SKM-1 treated with dmso at 0.1 percent for 144 hours (cell line): ENCODE results near the gene SULT4A1.

Source experiments
- DNase-seq: peaks from one replicate; lab custom pipeline; 2025; ENCODE audit not compliant: unreplicated experiment; lab: John Stamatoyannopoulos, UW

Gene SULT4A1

DNA sequence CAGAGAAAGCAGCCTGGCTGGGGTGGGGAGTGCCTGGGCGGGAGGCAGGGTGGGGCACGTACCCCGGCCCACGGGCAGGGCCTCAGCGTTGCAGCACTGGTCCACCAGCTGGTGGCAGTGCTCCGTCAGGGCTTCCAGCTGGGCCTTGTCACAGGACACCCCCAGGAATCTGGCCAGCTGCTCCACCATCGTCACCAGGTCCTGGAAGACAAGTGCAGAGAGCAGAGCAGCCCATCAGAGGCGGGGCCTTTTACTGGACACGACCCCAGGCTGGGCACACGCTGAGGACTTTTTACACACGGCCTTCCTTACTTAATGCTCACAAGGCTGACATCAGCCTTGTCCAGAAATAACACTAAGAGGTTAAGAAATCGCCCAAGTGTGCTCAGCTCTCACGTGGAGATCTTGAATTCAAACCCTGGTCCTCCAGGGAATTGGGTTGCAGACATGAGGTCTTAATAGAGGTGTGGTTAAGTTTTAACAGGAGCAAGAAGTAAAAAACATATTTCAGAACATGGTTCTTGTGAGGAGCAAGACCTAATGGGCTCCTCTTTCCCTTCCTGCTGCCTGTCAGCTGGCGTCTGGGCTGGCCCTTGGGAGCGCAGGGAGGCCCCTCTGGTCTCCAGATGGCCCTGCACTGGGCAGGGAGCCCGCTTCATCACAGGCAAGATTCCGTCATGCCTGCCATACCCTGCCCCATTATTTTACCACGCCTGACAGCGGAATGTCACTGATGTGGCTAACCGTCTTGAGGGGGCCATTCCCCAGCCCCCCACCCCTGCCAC, 33.1 kb downstream of the SULT4A1 start:
- DNase-seq: no peak

DNA sequence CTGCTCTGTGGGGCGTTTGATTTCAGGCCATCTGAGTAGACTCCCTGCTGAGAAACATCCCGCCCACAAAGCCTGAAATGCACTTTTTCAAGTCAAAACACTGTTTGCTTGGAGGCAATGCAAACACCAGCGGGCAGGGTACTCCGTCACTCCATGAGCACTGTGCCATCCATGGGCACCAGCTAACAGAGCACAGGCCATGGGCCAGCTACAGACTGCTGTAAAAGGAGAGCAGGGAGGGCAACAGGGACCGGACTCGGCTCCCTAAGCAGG, 33.7 kb downstream of the SULT4A1 start:
- no peak for DNase-seq

DNA sequence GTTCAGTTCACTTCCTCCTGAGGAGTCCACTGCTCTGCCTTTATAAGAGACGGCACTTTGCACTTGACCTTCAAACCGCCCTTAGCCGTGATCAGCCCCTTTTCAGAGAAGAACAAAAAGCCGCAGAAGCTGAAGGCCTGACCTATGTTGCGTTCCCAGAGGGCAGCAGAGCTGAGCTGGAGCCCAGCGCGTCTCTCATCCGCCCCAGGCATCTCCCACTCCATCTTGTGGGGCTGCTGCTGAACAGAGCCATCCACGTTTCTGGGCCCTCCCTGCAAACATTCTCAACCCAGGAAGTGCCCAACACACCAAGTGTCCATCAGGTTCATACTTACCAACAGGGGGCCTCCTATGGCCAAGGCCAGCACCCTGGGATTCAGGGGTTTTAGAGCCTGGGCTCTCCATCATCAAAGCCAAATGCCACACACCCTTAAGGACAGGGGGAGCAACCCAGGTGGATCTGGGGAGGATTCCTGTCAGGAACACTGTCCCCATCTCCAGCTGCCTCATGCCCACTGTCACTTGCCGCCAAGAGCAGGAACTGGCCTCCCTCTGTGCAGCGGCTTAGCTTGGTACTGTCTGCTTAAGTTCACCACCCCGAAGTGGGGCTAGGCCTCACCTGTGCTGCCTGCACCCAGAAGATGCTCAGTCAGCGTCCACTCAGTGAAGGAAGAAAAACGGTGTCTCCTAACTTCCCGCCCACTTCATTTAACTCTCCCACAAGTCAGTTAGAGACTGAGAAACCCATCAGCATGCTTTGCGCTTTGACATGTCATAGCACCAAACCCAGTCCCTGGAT, 34.2 kb downstream of the SULT4A1 start:
- DNase-seq: no peak

DNA sequence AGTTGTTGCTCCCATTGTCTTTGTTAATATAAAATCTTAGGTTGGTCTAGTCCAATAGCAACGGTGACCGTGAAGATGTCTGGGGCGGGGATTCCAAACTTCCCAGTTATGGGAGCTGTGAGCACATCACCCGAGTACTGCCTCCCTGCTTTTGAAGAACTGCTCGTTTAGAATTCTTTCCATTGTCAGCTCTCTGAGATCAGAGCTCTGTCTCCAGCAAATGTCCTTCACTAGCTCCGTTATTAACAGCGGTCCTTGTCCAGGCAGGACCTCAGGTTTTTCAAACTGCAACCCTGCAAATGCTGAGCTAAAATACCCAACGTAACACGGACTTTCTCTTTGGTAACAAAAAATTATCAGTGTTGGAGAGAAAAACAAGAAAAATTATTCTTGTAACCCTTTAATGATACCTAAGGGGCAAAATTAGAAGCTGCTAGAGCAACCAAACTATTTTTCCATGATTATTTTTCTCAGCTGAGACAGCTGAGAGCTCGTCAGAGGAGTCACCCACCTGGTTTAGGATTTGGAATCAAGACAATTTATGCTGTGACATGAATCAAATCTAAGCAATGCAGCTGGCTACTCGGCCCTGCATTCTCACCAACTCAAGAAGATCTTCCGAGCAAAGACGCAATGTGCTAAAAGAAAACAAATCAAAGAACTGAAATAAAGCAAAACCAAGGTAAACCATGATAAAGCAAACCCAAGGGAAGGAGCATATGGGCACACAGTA, 35.1 kb downstream of the SULT4A1 start:
- no peak for DNase-seq

DNA sequence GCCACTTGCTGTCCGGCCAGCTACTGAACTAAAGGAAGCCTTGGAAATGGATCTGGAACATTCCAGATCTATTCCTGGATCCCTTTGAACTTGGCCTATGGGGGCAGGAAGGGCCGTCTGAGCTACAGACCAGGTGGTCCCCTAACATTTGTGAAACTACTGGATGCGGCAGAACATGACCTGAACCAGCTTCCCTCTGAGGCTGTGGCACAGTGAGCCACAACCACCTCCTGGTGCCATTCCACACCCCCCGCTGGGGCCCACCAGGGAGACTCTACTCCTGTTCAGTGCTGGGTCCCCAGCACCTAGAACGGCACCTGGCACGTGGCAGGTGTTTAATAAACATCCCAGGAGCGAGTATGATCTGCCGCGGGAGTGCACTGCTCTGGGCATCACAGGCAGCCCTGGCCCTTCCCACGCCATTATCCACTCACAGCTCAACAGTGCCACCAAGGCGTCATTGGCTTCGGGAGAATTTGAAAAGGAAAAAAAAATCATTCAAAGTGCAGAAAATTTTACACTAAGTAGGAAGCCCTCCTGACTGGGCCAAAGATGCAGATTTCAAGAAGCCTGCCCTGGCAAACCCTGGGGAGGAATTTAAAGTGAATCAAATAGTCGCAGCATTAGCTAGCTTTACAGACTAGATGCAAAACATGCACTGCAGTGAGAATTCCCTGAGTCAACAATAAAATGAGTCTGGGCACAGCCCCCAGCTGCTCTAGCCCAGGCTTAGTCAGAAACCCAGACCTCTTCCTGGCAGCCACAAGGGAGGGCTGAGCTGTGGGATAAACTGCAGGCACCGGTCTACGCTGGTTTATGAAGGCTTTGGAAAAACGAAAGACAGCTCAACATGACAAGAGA, 35.9 kb downstream of the SULT4A1 start:
- DNase-seq: no peak

DNA sequence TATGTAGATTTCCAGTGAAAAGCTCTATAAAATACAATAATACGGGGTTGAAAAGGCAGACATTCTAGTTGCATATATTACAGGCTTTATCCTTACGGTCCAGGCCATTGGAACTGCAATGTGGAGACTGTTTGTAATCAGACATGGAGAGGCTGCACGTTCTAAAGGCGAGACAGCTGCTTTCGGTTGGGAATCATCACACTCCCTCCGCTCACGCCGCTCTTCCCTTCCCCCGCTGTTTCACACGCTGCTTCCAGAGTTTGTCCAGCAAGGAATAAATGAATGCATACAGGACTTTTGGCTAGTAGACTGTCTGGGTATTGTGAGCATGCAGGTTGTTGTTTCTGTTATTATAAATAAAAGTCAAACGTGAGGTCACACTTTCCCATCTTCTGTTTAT, 36.7 kb downstream of the SULT4A1 start:
- DNase-seq: no peak

DNA sequence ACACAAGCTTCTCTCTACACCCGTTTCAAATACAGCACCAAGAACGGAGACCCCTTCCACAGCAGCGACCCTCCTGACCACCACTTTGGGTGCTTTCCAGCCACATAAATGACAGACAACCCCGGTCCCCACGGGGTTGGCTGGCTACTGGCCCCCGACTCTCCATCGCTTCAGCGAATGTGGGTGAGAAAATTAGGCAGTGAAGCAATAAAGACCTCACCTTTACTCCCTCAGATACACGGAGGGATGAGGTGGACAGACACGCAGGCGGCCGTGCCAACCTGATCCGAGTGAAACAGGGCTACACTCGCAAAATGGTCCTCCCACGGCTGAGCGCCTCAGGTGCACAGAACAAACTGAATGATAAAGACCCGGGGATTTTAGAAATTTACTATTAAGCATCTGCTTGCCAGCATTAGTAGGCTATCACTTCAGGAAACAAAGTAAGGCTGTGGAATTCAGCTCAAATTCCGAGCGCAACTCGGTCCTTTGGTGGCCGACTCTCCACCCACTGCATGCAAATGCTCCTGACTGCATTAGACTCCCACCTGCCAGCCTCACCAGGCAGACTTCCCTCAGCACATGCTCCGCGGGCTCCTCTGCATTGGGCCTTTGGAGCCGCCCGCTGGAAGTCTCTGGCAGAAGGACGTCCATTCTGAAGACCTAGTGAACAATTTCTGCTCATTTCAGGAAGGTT, 37.4 kb downstream of the SULT4A1 start:
- DNase-seq: no peak

DNA sequence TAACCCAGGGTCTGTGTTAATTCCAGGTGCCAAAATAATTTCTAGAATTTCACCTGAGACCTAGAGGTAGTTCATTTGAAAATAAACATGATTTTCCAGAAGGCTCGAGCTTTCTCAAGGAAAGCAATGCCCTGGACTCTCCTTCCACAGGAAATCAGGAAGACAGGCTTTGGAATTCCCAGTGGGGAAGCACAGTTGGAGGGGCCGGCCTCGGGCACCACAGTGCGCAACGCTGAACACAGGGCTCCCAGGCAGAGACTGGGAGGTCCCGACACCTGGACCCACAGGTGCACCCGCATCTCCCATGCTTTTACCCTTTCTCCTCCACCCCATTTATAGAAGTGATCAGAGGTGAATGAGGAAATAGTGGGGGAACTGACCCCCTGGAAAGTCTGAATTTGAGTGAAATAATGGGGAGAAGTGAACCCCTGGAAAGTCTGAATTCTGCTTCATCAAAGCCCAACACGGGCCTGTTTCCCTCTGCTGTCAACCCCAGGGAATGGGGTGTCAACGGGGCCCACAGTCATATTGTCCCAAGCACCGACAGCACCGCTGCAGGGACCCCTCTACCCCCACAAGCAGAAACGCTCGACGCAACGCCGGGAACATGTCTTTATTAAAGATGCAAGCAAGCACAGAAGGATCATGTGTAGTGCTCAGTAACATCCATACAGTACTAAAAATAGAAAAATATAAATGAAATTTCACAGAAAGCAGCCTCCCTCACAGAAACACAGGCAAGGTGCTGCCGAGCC, 38.2 kb downstream of the SULT4A1 start:
- no peak for DNase-seq

DNA sequence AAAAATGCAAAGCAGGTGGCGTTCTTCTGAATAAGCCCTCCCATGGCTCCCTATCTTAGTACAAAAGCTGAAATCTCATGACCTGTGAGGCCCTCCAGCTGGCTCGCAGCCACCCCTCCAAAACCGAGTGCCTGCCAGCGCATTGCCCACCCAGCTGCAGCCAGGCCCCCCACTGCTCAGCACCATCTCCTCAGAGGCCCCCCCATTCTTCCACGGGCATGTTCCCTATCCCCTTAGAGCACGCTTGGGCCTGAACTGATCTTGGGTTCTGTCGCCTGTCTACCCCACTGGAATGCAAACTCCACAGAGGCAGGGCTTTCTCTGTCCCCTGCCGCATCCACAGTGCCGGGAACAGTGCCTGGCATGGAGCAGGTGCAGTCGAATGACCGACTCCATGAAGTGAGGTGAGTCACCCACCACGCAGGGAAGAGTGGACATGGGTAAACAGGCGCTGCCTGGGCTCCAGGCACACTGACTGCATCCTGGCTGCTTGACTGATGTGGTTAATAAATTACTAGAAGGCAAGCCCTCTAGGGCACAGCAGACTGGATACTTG, 38.9 kb downstream of the SULT4A1 start:
- DNase-seq: no peak

DNA sequence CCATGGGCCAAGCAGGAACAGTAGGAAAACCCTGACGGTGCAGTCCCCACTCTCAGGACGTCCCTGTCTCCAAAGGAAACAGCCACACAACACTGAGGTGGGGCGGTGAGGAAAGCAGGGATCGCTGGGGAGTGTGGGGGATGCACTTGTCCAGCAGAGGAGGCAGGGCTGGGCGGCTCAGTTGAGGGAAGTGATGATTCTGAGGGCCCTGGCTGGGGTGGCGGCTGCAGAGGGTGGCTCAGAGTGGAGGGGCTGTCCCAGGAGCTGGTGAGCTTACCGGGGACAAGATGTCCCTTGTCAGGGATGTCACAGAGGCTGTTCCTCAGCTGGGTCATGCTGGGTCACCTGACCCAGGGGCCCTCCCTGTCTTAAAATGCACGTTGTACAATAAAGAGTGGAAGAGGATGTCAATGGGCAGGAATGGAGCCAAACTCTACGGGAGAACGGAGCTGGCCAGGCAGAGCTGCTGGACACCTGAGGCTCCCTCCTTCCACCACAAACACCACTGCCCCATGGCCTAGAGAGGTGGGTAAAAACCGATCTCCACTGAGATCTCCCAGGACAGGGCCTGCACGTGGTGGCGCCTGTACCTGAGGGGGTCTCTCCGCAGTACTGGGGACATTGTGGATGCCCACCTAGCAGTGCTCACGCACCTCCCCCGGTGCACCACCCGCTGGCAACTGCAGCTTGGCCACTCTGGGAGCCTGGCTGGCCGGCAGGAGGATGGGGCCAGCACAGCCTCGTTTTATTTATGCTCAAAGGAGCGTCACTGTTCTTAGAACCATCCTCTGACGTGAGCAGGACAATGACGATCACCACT, 40.5 kb downstream of the SULT4A1 start:
- no peak for DNase-seq

DNA sequence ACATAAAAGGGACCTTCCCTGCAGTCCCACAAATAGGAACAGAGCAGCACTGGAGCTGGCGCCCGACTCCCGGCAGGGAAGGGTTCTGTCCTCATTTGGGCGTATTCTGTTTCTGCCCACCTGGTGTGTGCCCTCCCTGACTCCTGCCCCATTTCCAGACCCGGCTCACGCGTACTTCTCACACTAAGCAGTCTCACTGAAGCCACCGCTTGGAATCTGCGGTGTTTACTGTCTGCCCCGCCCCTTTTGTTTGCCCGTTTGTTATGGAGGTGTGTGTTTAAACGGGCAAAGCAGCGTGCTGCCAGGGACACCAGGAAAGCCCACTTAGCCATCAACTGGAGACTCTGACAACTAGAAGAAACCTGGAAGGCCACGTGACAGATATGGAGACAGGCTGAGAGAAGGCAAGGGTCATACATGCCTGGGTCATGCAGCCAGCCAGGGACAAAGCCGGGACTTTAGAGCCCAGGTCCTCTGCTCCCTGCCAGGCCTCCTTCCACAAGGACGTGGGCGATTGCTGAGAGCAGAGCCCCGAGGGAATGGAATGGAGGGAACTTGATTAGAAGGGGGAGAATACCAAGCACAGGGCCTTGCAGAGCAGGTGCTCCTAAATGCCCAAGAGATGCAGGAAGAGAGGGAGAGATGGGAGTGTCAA, 41.5 kb downstream of the SULT4A1 start:
- no peak for DNase-seq

DNA sequence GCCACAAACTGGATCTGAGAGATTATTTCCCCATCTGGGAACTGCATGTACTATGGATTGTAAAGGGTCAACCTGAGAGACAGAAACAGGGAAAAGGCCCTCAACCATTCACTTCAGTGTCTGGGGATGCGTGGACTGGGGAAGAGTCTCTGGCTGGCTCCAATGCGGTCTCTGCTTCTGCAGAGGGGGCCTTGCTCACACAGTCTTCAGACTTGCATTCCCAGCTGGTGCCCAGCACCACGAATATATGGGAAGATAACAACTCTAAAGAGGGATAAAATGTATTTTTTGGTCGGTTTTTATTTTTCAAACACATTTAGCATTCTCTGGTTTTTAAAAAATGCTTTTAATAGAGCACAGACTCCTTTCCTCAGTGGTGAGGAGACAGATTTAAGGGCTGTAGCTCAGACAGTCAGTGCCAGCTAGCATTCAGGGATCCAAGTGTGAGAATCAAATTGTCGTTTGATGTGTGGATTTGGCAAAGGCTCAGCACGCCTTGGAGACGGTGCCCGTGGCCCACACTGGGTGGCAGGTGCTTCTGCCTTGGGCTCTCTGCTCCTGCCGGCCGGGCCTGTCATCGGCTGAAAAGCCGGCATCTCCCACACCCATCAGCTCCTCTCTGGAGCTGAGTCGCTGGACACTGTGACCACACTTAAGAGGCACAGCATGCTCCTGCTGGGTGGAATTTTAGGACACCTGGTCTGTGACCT, 42.2 kb downstream of the SULT4A1 start:
- no peak for DNase-seq

DNA sequence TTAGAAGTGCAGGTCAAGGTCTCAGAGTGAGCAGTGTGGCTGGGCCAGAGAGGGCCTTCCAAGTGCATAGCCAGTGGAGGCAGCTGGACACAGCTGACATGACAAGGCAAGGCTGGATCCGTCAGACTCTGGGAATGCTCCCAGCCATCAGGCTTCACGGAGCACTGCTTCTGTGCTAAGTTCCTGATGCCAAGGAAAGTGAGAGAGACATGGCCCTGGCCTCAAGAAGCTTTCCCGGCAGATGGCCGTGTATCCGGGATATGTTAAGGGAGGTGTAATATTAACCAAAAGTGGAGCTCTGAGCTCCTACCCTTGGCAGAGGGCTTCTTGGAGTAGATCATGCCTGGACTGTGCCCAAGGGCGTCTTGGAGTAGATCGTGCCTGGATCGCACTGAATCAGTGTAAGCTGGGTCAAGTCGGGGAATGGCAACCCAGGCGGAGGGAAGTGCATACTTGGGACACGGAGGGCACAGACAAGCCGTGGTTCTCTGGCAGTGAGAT, 42.8 kb downstream of the SULT4A1 start:
- no peak for DNase-seq

DNA sequence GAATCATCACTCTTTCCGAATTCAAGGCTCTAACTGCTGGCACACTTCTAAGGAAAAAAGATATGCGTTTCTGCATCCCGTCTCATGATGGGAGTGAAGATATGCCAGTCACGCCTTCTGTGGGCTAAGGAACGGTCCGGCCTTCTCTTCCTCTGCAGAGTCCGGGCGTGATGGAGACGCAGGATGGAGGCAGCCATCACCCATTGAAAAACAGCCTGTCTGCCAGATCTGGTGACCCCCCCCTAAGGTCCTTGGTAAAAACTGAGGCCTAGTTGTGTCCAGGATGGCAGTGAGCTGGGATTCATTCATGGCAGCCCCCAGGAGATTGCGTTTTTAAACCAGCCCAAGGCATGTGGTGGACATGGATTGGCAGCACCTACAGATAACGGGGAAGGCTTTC, 43.3 kb downstream of the SULT4A1 start:
- DNase-seq: no peak

DNA sequence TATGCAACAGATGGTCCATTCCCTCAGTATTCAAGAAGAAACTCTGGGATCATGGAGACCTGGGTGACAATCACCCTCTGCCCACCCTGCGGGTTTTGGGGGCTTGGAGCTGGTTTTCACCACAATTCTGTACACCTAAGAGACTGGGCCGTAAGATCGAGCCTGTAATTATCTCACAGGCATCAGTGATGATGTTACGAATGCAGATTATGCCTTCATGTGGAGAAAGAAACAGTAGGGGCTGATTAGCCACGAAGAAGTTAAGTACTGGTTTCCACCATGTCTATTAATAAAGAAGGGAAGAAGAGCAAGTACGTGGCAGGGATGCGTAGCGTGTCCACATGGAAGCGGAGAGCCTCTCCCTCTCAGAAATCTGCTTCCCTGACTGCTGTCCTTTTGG, 44.9 kb downstream of the SULT4A1 start:
- DNase-seq: no peak

DNA sequence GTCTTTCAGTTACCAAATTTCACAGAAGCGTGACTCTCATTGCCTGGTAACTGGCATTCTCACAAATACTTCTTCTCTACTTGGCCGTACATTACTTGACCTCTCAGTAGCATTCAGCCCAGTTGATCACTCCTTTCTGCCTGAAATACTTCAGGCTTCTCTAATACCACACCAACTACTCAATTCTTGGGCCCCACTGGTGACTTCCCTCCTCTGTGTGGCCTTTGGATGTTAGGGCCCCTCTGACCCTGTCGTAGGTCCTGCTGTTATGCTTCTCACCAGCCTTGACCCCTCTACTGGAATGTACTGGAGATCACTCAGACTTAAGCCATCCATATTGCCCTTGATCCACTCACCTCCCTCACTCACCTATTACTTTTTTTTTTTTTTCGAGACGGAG, 48.0 kb downstream of the SULT4A1 start:
- no peak for DNase-seq

DNA sequence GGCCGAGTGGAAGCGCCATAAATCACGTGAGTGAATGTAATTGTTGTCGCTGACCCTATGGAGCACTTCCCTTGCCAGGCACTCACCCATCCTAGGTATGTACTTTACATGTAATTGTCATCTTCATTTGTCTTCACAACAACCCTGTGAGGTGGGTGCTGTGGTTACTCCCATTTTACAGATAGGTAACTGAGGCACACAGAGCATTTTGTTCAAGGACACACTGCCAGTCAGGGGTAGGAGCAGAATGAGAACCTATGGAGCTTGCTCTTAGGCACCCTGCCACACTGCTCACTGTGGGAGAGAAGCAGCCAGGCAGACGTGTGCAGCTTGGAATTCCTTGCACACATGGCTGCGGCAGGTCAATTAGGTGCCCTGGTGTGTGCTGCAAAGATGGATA, 49.4 kb downstream of the SULT4A1 start:
- DNase-seq: no peak
